ENCODE data around the gene UMAD1.
A peak's percentile ranks its signal among the peaks of the same experiment; 100 is the strongest.

Gene UMAD1

GRCh38 chr7:7640221-7641128 lies at the start of gene UMAD1:
TSS of gene UMAD1 (plus strand) at chr7:7640752. CDS start at chr7:7673372, 32,620 bp downstream.
- peak; percentile 90 to 93 for DNase-seq

DNA sequence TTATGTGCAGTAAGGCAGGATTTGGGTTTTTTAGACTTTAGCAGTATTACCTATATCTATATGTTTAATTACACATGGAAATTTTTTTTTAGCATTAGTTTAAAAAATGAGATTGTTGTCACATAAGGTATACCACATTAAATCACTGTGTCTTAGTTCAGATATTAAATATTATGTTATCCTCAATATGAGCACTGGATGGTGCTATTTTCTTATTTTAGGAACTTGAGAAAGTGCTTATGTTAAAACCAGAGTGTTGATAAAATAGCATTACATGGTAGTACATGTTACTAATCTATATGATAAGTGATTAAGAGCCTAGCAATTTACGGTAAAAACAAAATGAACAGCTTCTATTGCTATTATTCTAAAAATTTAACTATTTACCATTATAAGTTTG lies 45.1 kb upstream of the UMAD1 start:
- DNase-seq, result peak; percentile 29 to 35

DNA sequence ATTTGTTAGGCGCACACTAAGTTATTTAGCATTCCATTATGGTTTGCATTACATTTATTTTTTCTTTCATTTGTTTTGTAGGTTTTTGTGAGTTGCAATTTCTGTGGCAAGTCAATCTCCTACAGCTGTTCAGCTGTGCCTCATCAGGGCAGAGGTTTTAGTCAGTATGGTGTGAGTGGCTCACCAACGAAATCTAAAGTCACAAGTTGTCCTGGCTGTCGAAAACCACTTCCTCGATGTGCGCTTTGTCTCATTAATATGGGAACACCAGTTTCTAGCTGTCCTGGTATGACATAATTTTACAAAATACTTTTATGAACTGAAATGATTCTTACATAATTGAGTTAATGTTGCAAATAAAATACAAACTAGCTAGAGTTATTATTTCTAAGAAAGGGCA lies 44.4 kb upstream of the UMAD1 start:
- DNase-seq, result peak in 1 of 2 experiments; percentile 0

- no peak for DNase-seq
Measured at GRCh38 chr7:7607010-7607409, 33.5 kb upstream of the UMAD1 start.

- no peak for DNase-seq
Measured at GRCh38 chr7:7609330-7609729, 31.2 kb upstream of the UMAD1 start.

GRCh38 chr7:7612519-7612918 lies 28.0 kb upstream of the UMAD1 start:
- DNase-seq, result no peak

DNA sequence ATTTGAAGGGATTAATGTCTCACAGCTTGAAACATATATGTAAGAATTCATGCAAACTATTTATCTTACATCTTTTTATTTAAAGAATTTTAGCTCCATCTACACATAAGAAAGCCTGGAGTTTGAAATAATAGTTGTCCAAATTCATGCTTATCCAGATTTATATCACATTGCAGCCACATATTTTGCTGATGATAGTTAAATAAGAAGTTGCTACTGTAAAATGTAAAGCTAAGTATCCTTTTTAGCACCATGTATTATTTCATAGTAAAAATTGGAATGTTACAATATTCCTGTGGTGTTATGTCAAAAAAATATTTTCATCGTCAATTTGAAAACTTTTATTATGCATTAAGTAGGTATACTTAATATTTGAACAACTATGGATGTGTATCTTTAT lies 27.3 kb upstream of the UMAD1 start:
- DNase-seq, result no peak

DNA sequence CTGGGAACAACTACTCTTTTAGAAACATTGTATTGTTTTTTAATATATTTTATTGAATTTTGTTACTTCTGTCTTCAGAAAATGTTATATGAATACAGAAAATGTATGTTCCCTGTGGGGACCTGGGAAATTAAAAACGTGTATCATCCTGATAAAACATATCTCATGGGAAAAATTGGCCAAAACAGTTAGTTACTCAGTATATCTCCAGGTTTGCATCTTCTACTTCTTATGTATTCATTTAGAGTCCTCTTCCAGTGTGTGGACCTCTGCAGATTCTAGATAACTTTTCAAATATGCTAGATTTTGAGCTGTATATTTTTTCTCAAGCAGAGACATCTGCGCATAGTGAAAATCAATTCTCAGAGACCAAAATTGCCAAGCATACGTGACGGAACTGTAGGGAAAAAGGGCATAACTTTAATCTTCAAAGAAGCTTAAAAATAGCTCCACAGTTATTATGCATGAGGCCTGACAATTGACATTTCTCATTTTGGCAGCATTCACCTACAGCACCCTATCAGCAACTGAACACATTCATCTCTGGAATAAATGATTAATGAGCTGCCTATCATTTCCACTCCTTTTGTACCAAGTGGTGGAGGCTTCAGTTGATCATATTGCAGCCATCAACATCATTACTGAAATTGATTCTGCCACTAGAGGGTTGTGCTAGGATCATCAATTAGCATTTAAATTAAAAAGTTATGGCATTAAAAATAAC lies 26.4 kb upstream of the UMAD1 start:
- DNase-seq, result no peak

DNA sequence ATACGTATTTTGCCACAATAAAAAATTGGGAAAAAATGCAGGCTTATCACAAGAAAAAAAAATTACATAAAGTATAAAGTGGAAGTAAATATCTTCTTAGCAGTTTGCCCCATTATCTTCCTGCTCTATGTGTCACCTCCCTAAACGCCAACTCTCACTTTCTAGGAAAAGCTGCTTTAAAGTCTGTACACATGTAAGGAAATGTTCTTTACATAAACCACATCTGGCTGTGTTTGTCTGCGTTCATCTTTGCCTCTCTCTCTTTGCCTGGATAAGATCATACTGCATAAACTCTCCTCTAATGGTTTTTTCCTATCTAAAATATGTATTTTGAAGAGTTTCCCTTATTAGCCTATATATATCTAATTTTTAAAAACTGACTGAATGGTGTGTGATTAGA lies 23.0 kb upstream of the UMAD1 start:
- DNase-seq, result no peak

DNA sequence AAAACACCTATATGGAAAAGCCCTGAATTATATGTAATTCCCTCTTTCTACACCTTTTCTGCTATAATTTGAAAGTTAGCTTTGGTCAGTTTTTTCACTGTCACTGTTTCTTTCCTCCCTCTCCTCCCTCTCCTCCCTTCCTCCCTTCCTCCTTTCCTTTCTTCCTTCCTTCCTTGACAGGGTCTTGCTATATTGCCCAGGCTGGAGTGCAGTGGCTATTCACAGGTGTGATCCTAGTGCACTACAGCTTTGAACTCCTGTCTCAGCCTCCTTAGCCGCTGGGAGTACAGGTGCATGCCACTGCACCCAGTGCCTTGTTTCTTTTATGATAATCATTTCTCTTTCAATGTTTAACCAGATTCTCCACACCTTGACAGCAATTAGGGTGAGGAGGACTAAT lies 22.1 kb upstream of the UMAD1 start:
- no peak for DNase-seq

DNA sequence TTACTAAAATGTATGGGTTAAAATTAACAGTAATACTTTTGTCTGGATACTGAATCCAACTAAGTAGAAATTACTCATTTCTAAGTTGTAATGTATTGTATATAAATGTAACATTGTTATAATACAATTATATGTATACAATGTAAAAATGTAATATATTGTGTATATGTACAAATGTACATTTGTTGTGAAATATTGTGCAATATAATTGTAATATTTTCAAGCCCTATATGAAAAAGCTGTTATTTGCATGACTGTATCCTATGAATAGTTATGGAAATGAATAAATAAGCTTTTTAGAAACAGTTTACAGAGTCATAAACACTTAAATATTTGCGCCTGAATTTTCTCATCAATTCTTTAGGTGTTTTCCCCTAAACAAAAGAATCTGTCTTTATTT lies 20.3 kb upstream of the UMAD1 start:
- no peak for DNase-seq

- DNase-seq, result no peak
Measured at GRCh38 chr7:7620644-7621210, 19.8 kb upstream of the UMAD1 start.

GRCh38 chr7:7628476-7628875 lies 12.1 kb upstream of the UMAD1 start:
- no peak for DNase-seq

- DNase-seq, result no peak
Measured at GRCh38 chr7:7630626-7631329, 9.8 kb upstream of the UMAD1 start.

- DNase-seq, result peak in 1 of 2 experiments; percentile 5
Measured at GRCh38 chr7:7639421-7639820, 1.1 kb upstream of the UMAD1 start.

DNA sequence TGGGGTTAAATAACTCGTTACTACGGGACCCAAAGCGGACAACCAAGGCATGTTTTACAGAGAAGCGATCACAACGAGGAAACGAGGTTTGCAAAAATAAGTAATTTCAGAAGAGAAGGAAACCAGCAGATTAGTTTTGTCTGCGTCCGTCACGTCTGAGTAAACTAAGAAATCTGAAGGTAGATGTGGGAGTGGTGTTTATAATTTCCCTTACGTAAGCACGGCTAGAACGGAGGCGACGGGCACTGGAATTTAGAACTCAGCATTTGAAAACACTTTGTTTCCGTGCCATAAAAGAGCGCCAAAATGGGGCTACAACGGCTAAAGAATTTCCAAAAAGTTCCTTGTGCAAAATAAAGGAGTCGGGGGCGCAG lies 718 bp upstream of the UMAD1 start:
- peak; percentile 18 to 24 for DNase-seq

- DNase-seq, result peak; percentile 31 to 46
Measured at GRCh38 chr7:7641129-7641663, 644 bp downstream of the UMAD1 start.

DNA sequence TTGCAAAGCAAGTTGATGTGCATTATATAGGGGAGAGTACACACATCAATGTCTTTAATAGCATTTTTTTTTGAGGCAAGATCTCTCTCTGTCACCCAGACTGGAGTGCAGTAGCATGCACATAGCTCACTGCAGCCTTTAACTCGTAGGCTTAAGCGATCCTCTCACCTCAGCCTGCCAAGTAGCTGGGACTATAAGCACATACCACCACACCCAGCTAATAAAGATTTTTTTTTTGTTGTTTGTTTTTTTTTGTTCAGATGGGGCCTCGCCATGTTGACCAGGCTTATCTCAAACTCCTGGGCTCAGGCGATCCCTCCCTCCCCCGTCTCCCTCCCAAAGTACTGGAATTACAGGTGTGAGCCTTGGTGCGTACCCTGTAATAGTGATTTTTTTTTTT lies 1.5 kb downstream of the UMAD1 start:
- DNase-seq, result no peak

- DNase-seq, result no peak
Measured at GRCh38 chr7:7647495-7648036, 7.0 kb downstream of the UMAD1 start.

DNA sequence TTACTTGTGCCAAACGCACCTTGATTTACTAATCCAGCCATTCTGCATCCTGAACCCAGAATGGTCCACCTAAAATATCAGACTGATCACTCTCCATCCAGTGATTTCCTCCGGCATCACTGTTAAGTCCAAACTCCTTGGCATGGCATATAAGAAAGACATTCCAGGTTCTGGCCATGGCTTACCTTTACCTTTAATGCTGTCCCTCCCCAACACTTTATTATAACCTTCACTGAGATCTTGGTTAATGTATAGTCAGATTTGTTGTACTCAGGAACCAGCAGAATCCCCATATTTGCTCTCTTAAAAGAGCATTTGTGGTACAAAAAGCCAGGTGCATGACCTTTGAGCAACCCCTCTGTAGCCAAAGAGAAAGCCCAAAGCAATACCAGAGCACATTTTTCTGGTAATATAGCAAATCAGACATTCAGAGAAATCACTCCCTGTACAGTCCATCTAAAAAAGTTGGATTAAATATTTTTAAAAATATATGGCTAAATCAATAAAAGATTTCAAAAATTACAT lies 10.2 kb downstream of the UMAD1 start:
- no peak for DNase-seq

- no peak for DNase-seq
Measured at GRCh38 chr7:7651479-7651878, 10.9 kb downstream of the UMAD1 start.

DNA sequence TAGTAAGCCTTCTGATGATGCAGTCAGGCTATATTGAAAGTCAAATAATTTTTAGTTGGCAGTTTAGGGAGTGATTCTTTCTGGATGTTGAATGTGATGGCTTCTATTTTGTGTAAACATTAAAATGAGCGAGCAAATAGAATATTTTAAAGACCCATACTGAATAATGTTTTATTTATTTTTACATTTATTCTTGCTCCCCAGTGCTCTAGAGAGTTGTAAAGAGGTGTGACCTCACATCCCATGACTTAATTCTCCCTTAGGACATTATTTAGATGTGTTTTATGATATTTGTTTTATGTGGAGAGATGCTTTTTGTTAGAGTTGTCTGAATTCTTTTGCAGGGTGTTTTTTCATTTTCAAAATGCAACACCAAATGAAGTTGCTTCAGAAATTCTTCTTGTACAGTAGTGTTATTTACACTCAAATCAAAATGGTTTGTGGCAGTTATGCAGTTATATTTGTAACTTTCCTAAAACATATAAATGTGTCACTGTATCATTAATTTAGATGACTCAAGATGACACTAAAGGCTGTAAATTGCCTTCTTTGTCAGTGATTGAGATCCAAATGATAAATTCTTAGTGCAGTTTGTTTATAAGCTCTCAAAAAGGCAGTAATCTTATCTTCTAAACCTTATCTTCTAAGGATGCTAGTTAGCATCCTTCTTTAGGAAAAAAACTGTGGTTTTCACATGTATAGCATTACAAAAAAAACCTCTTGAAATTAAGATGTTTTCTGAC lies 12.4 kb downstream of the UMAD1 start:
- no peak for DNase-seq

All from Kasumi-1 (cell line).